ENCODE data around the gene ZNF865. TPM values are rescaled to one million over a fixed set of nuclear protein-coding genes. Genes with fewer than 3 reads are reported as not detected.

Gene ZNF865
- total RNA-seq, 1 experiment from 2014 or later, result 5.5 TPM

- TF ChIP-seq EZH2 (IDR thresholded peaks at IDR 0.05; ENCODE audit: low read length, unreplicated experiment) (no peak), EZH2phosphoT487 (IDR thresholded peaks at IDR 0.05; ENCODE audit: borderline replicate concordance, low read length) (no peak), CTCF (conservative IDR thresholded peaks at IDR 0.05; ENCODE audit: low read depth, low read length) (no peak)
- Histone ChIP-seq H3K27me3 (ENCODE audit: low read length) (no peaks in the 10 kb centered on the region), H3K27ac (ENCODE audit: low read length) (no peak overlapping the region), H3K4me2 (ENCODE audit: low read length) (no peak overlapping the region), H4K20me1 (ENCODE audit: low read length) (no peaks in the 10 kb centered on the region), H2AFZ (ENCODE audit: low read length) (no peak overlapping the region), H3K4me3 (ENCODE audit: low read length) (no peak overlapping the region), H3K9ac (ENCODE audit: low read length) (no peak overlapping the region), H3K36me3 (ENCODE audit: low read depth, low read length) (no peaks in the 10 kb centered on the region), H3K9me2 (replicated peaks; ENCODE audit: low read length) (no peaks in the 10 kb centered on the region), H3K79me2 (ENCODE audit: low read length) (peaks cover 34% of the 10 kb centered on the region), H3K4me1 (ENCODE audit: insufficient read depth, low read length) (peaks cover 28% of the 10 kb centered on the region), H3F3A (ENCODE audit: low read length, unreplicated experiment) (peaks cover 6% of the 10 kb centered on the region), H3K9me3 (ENCODE audit: low read length) (no peaks in the 10 kb centered on the region)
- no peak for ATAC-seq
- BruUV-seq (replicated peaks), result no TSS peak
- intact Hi-C loops (cut with micrococcal nuclease), result no loop called here
- ChIA-PET CTCF (no interaction called here), POLR2A (ENCODE audit: unreplicated experiment) (no interaction called here)
- DNase-seq, result no peak
These were observed 2.3 kb upstream of the ZNF865 start for GRCh38 chr19:55603115-55603514.

DNA sequence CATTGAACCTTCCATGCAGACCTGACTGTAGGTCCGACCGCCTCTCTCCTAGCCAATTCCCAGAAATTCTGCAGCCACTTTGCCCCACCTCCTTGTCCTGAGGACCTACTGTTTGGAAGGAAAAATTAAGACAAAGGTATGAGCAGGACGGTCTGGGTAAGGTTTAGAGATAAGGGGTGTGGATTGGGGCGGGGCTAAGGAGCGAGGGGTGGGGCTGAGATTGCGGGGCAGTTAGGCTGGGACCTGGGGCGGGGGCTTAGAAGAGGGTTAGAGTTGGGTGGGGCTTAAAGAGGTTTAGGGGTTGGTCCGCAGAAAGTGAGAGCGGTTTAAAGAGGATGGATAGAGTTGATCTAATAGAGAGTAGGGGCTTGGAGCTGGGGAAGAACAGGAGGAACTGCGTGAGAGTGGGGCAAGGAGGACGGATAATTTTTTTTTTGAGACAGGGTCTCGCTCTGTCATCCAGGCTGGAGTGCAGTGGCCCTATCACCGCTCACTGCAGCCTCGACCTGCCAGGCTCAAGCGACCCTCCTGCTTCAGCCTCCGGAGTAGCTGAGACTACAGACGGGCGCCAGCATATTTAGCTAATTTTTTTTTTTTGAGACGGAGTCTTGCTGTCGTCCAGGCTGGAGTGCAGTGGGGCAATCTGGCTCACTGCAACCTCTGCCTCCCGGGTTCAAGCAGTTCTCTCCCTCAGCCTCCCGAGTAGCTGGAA is 1.7 kb upstream of the ZNF865 start:
- H3K4me3 ChIP-seq (ENCODE audit: low read length), result no peak overlapping the region
- H3K27ac ChIP-seq (ENCODE audit: low read length), result no peak overlapping the region
- H3K4me2 ChIP-seq (ENCODE audit: low read length), result no peak overlapping the region
- no peaks in the 10 kb centered on the region for H3K9me3 ChIP-seq (ENCODE audit: low read length)
- ChIA-PET POLR2A (ENCODE audit: unreplicated experiment) (interaction anchor here (0.6 kb wide), 1 partner anchor 51 kb away, joined by 7 read pairs; no protein-coding TSS in a partner anchor), CTCF (interaction anchor here (0.8 to 2.8 kb wide), 2 partner anchors 20 to 27 kb away, joined by 4 to 12 read pairs; partner anchors contain the start of gene ZNF784)
- TF ChIP-seq EZH2 (IDR thresholded peaks at IDR 0.05; ENCODE audit: low read length, unreplicated experiment), result no peak
- TF ChIP-seq EZH2phosphoT487 (IDR thresholded peaks at IDR 0.05; ENCODE audit: borderline replicate concordance, low read length), result no peak
- TF ChIP-seq CTCF (conservative IDR thresholded peaks at IDR 0.05; ENCODE audit: low read depth, low read length), result no peak
- no peak overlapping the region for H2AFZ ChIP-seq (ENCODE audit: low read length)
- no peaks in the 10 kb centered on the region for H3K36me3 ChIP-seq (ENCODE audit: low read depth, low read length)
- H3K79me2 ChIP-seq (ENCODE audit: low read length), result peaks cover 32% of the 10 kb centered on the region
- ATAC-seq (no peak), DNase-seq (no peak)
- peaks cover 6% of the 10 kb centered on the region for H3F3A ChIP-seq (ENCODE audit: low read length, unreplicated experiment)
- no peaks in the 10 kb centered on the region for H3K27me3 ChIP-seq (ENCODE audit: low read length)
- H3K9ac ChIP-seq (ENCODE audit: low read length), result no peak overlapping the region
- no TSS peak for BruUV-seq (replicated peaks)
- H4K20me1 ChIP-seq (ENCODE audit: low read length), result no peaks in the 10 kb centered on the region
- intact Hi-C loops (cut with micrococcal nuclease), result no loop called here
- H3K9me2 ChIP-seq (replicated peaks; ENCODE audit: low read length), result no peaks in the 10 kb centered on the region
- H3K4me1 ChIP-seq (ENCODE audit: insufficient read depth, low read length), result peaks cover 22% of the 10 kb centered on the region

- H3K4me3 ChIP-seq (ENCODE audit: low read length), result peak overlapping the region; percentile 82
- no peaks in the 10 kb centered on the region for H3K27me3 ChIP-seq (ENCODE audit: low read length)
- H4K20me1 ChIP-seq (ENCODE audit: low read length), result no peaks in the 10 kb centered on the region
- peaks cover 32% of the 10 kb centered on the region for H3K79me2 ChIP-seq (ENCODE audit: low read length)
- CTCF ChIA-PET, result interaction anchor here (0.7 to 2.8 kb wide), 7 partner anchors 17 to 101 kb away, joined by 3 to 12 read pairs (median 4); no protein-coding TSS in a partner anchor
- DNase-seq (peak; percentile 99), ATAC-seq (peak; percentile 79)
- H3K27ac ChIP-seq (ENCODE audit: low read length), result peak overlapping the region; percentile 71
- intact Hi-C loops (cut with micrococcal nuclease), result loop anchor here (1.0 kb wide), 1 partner anchor 19 kb away; the partner anchor contains the start of gene ZNF784
- POLR2A ChIA-PET (ENCODE audit: unreplicated experiment), result interaction anchor here (0.9 kb wide), 1 partner anchor 129 kb away, joined by 3 read pairs; no protein-coding TSS in a partner anchor
- TF ChIP-seq CTCF (conservative IDR thresholded peaks at IDR 0.05; ENCODE audit: low read depth, low read length), result no peak
- no peak for TF ChIP-seq EZH2phosphoT487 (IDR thresholded peaks at IDR 0.05; ENCODE audit: borderline replicate concordance, low read length)
- TF ChIP-seq EZH2 (IDR thresholded peaks at IDR 0.05; ENCODE audit: low read length, unreplicated experiment), result no peak
- H3K4me1 ChIP-seq (ENCODE audit: insufficient read depth, low read length), result peaks cover 22% of the 10 kb centered on the region
- peak overlapping the region; percentile 93 for H3K9ac ChIP-seq (ENCODE audit: low read length)
- peak overlapping the region; percentile 87 for H3K4me2 ChIP-seq (ENCODE audit: low read length)
- no TSS peak for BruUV-seq (replicated peaks)
- H2AFZ ChIP-seq (ENCODE audit: low read length), result peak overlapping the region; percentile 68
- no peaks in the 10 kb centered on the region for H3K36me3 ChIP-seq (ENCODE audit: low read depth, low read length)
- H3K9me3 ChIP-seq (ENCODE audit: low read length), result no peaks in the 10 kb centered on the region
- H3F3A ChIP-seq (ENCODE audit: low read length, unreplicated experiment), result peaks cover 6% of the 10 kb centered on the region
- H3K9me2 ChIP-seq (replicated peaks; ENCODE audit: low read length), result no peaks in the 10 kb centered on the region
These were observed 225 bp upstream of the ZNF865 start for GRCh38 chr19:55605207-55605636.

Measured in PC-3 (cell line).